Mesendoderm (in vitro differentiated cells): ENCODE data around the gene MYL4.

Experiments used
- DNase-seq: peaks from one replicate; pipeline ENCODE4 v3.0.0; 2013
- H2AK5ac ChIP-seq: 2 replicates; pipeline ENCODE4 v1.6.1; 2013; ENCODE audit warnings: low read length, inconsistent platforms
- H2BK120ac ChIP-seq: 2 replicates; pipeline ENCODE4 v1.6.1; 2013; ENCODE audit warnings: low read depth, mild to moderate bottlenecking, low read length, moderate library complexity, mixed read lengths
- H2BK15ac ChIP-seq: replicated peaks from 2 replicates; pipeline ENCODE4 v1.6.1; 2013; ENCODE audit warnings: low read depth, mild to moderate bottlenecking, moderate library complexity
- H2BK5ac ChIP-seq: 2 replicates; pipeline ENCODE4 v1.6.1; 2013; ENCODE audit warnings: low read length, inconsistent platforms
- H3K18ac ChIP-seq: 2 replicates; pipeline ENCODE4 v1.6.1; 2013; ENCODE audit warnings: mild to moderate bottlenecking, low read length, mixed read lengths
- H3K23ac ChIP-seq: one replicate; pipeline ENCODE4 v1.6.1; 2013; ENCODE audit warnings: low read length
- H3K27ac ChIP-seq: 2 replicates; pipeline ENCODE4 v1.5.1; 2013; ENCODE audit warnings: low read depth, mild to moderate bottlenecking, inconsistent platforms, low read length, moderate library complexity
- H3K27me3 ChIP-seq: 2 replicates; pipeline ENCODE4 v1.6.1; 2013; ENCODE audit warnings: low read length, control low read depth, mild to moderate bottlenecking, inconsistent platforms; ENCODE audit not compliant: insufficient read depth, poor library complexity
- H3K36me3 ChIP-seq: 2 replicates; pipeline ENCODE4 v1.6.1; 2013; ENCODE audit warnings: low read length, inconsistent platforms; ENCODE audit not compliant: control insufficient read depth, insufficient read depth
- H3K4ac ChIP-seq: one replicate; pipeline ENCODE4 v1.6.1; 2013; ENCODE audit warnings: low read depth, mild to moderate bottlenecking, low read length, moderate library complexity
- H3K4me1 ChIP-seq: 2 replicates; pipeline ENCODE4 v1.6.1; 2013; ENCODE audit warnings: low read depth, low read length, inconsistent platforms; ENCODE audit not compliant: control insufficient read depth
- H3K4me2 ChIP-seq: 2 replicates; pipeline ENCODE4 v1.6.1; 2013; ENCODE audit warnings: low read length
- H3K4me3 ChIP-seq: 2 replicates; pipeline ENCODE4 v1.5.1; 2013; ENCODE audit warnings: mild to moderate bottlenecking, low read length
- H3K56ac ChIP-seq: one replicate; pipeline ENCODE4 v1.6.1; 2013; ENCODE audit warnings: low read length
- H3K79me1 ChIP-seq: 2 replicates; pipeline ENCODE4 v1.6.1; 2013; ENCODE audit warnings: low read length, inconsistent platforms
- H3K79me2 ChIP-seq: 2 replicates; pipeline ENCODE4 v1.6.1; 2013; ENCODE audit warnings: mild to moderate bottlenecking, low read length; ENCODE audit not compliant: control insufficient read depth, insufficient read depth
- H3K9ac ChIP-seq: 2 replicates; pipeline ENCODE4 v1.6.1; 2013; ENCODE audit warnings: low read length, inconsistent platforms
- H4K5ac ChIP-seq: one replicate; pipeline ENCODE4 v1.6.1; 2013; ENCODE audit warnings: low read length
- H4K8ac ChIP-seq: one replicate; pipeline ENCODE4 v1.6.1; 2013; ENCODE audit warnings: low read depth, mild to moderate bottlenecking, control low read depth, low read length, moderate library complexity
- WGBS: extraction: QIAGEN DNeasy Blood & Tissue Kit; methylation state at CpG from one replicate; pipeline ENCODE4 v1.1.7; 2013; ENCODE audit warnings: low lambda C conversion rate, missing lambda C conversion rate; ENCODE audit not compliant: insufficient coverage; ENCODE audit errors: extremely low coverage; 5-methylcytosine and 5-hydroxymethylcytosine counted together

Gene MYL4

GRCh38 chr17:47188876-47189731 lies 20.0 kb upstream of the MYL4 start, which contains the start of gene CDC27:
Gene CDC27, minus strand, starts transcription at chr17:47189295. Its CDS starts 123 bp downstream, at chr17:47189172.
- peak; percentile 98 for DNase-seq
- H4K8ac ChIP-seq, result no peak within 1 kb of the TSS
- peak within 1 kb of the TSS; percentile 97 for H3K56ac ChIP-seq
- H3K4ac ChIP-seq, result peak within 1 kb of the TSS; percentile 76
- H3K79me2 ChIP-seq, result peaks cover 26% of the 10 kb centered on the region
- H3K9ac ChIP-seq, result peak within 1 kb of the TSS; percentile 92
- no CpG with 5 or more reads among the region's 64 CpGs for WGBS
- H3K79me1 ChIP-seq, result peaks cover 6% of the 10 kb centered on the region
- no peak within 1 kb of the TSS for H2BK15ac ChIP-seq
- H2BK120ac ChIP-seq, result no peak within 1 kb of the TSS
- no peak within 1 kb of the TSS for H4K5ac ChIP-seq
- H3K36me3 ChIP-seq, result no peaks in the 10 kb centered on the region
- peak within 1 kb of the TSS; percentile 86 for H3K23ac ChIP-seq
- no peaks in the 10 kb centered on the region for H3K27me3 ChIP-seq
- peak within 1 kb of the TSS; percentile 35 for H3K27ac ChIP-seq
- H3K4me1 ChIP-seq, result no peaks in the 10 kb centered on the region
- peak within 1 kb of the TSS; percentile 79 for H3K4me3 ChIP-seq
- no peak within 1 kb of the TSS for H2AK5ac ChIP-seq
- H2BK5ac ChIP-seq, result peak within 1 kb of the TSS; percentile 30
- peak within 1 kb of the TSS; percentile 61 for H3K4me2 ChIP-seq
- H3K18ac ChIP-seq, result peak within 1 kb of the TSS; percentile 25

GRCh38 chr17:47189732-47190237 lies 19.4 kb upstream of the MYL4 start:
- Histone ChIP-seq H2AK5ac (no peak overlapping the region), H3K36me3 (no peaks in the 10 kb centered on the region), H3K4ac (no peak overlapping the region), H4K5ac (no peak overlapping the region), H4K8ac (no peak overlapping the region), H3K23ac (no peak overlapping the region), H3K18ac (no peak overlapping the region), H3K79me2 (peaks cover 22% of the 10 kb centered on the region), H3K4me1 (no peaks in the 10 kb centered on the region), H3K9ac (peak overlapping the region; percentile 68), H2BK5ac (no peak overlapping the region), H3K4me3 (peak overlapping the region; percentile 18), H2BK15ac (no peak overlapping the region), H3K79me1 (peaks cover 3% of the 10 kb centered on the region), H3K27ac (no peak overlapping the region), H3K27me3 (no peaks in the 10 kb centered on the region), H3K56ac (peak overlapping the region; percentile 79), H3K4me2 (peak overlapping the region; percentile 61), H2BK120ac (no peak overlapping the region)
- no peak for DNase-seq
- no CpG with 5 or more reads among the region's 5 CpGs for WGBS

- Histone ChIP-seq H4K8ac (no peak overlapping the region), H3K79me1 (peaks cover 3% of the 10 kb centered on the region), H2BK5ac (no peak overlapping the region), H3K23ac (no peak overlapping the region), H3K4ac (no peak overlapping the region), H3K4me2 (no peak overlapping the region), H3K9ac (no peak overlapping the region), H3K4me1 (no peaks in the 10 kb centered on the region), H3K4me3 (no peak overlapping the region), H3K56ac (no peak overlapping the region), H2AK5ac (no peak overlapping the region), H2BK15ac (no peak overlapping the region), H3K36me3 (no peaks in the 10 kb centered on the region), H3K27me3 (no peaks in the 10 kb centered on the region), H3K79me2 (peaks cover 21% of the 10 kb centered on the region), H3K27ac (no peak overlapping the region), H2BK120ac (no peak overlapping the region), H3K18ac (no peak overlapping the region), H4K5ac (no peak overlapping the region)
- no peak for DNase-seq
- no CpG with 5 or more reads among the region's 4 CpGs for WGBS
These were observed 18.9 kb upstream of the MYL4 start for GRCh38 chr17:47190243-47190642.

- H2AK5ac ChIP-seq, result no peak overlapping the region
- WGBS, result no CpG with 5 or more reads among the region's 1 CpG
- no peak overlapping the region for H2BK120ac ChIP-seq
- no peaks in the 10 kb centered on the region for H3K27me3 ChIP-seq
- H3K4me3 ChIP-seq, result no peak overlapping the region
- no peak overlapping the region for H3K9ac ChIP-seq
- no peak overlapping the region for H2BK15ac ChIP-seq
- no peak overlapping the region for H4K8ac ChIP-seq
- no peak overlapping the region for H3K18ac ChIP-seq
- no peaks in the 10 kb centered on the region for H3K36me3 ChIP-seq
- no peak overlapping the region for H2BK5ac ChIP-seq
- no peaks in the 10 kb centered on the region for H3K4me1 ChIP-seq
- H3K23ac ChIP-seq, result no peak overlapping the region
- H3K4me2 ChIP-seq, result no peak overlapping the region
- no peak for DNase-seq
- H3K4ac ChIP-seq, result no peak overlapping the region
- no peak overlapping the region for H4K5ac ChIP-seq
- H3K27ac ChIP-seq, result no peak overlapping the region
- H3K79me2 ChIP-seq, result peaks cover 18% of the 10 kb centered on the region
- no peak overlapping the region for H3K56ac ChIP-seq
- peaks cover 2% of the 10 kb centered on the region for H3K79me1 ChIP-seq
These were observed 18.4 kb upstream of the MYL4 start for GRCh38 chr17:47190770-47191169.

GRCh38 chr17:47192554-47192953 lies 16.6 kb upstream of the MYL4 start:
- H2AK5ac ChIP-seq, result no peak overlapping the region
- H3K4me2 ChIP-seq, result no peak overlapping the region
- H2BK15ac ChIP-seq, result no peak overlapping the region
- no peak overlapping the region for H4K5ac ChIP-seq
- H2BK120ac ChIP-seq, result no peak overlapping the region
- no peak overlapping the region for H3K4me3 ChIP-seq
- no CpG with 5 or more reads among the region's 6 CpGs for WGBS
- H3K9ac ChIP-seq, result no peak overlapping the region
- no peak overlapping the region for H3K56ac ChIP-seq
- no peak overlapping the region for H3K27ac ChIP-seq
- no peak overlapping the region for H4K8ac ChIP-seq
- H3K23ac ChIP-seq, result peak overlapping the region; percentile 3
- H3K27me3 ChIP-seq, result no peaks in the 10 kb centered on the region
- no peak overlapping the region for H3K18ac ChIP-seq
- no peaks in the 10 kb centered on the region for H3K79me1 ChIP-seq
- H3K79me2 ChIP-seq, result peaks cover 8% of the 10 kb centered on the region
- no peak overlapping the region for H3K4ac ChIP-seq
- DNase-seq, result no peak
- H2BK5ac ChIP-seq, result no peak overlapping the region
- no peaks in the 10 kb centered on the region for H3K36me3 ChIP-seq
- no peaks in the 10 kb centered on the region for H3K4me1 ChIP-seq
